ENCODE results near the gene FAM8A1. TPM values are rescaled to one million over a fixed set of nuclear protein-coding genes. Genes with fewer than 3 reads are reported as not detected.
A peak's percentile ranks its signal among the peaks of the same experiment; 100 is the strongest.

The FAM8A1 gene
- total RNA-seq, 1 donor from 2014 or later, result 4.6 TPM

DNA sequence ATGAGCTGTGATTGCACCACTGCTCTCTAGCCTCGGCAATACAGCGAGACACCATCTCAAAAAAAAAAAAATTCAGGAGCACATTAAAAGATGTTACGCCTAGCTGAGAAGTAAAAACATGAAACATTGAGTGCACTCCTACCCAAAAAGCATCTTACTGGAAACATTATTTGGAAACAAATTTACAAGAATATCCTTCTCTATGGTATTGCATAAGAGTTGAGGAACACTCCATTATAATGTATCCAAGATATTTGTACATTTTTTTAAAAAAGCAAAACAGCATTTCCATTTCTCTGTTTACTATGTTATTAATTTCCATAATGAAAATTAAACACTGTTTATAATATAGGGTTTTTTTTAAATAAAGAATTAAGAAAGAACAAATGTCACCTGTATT is 48.6 kb downstream of the FAM8A1 start:
- Mint-ChIP-seq H3K27me3 (ENCODE audit: insufficient read depth) (no peaks in the 10 kb centered on the region), H3K9me3 (no peaks in the 10 kb centered on the region), H3K27ac (no peak overlapping the region), H3K4me3 (no peak overlapping the region), H3K36me3 (ENCODE audit: low read depth) (peaks cover 44% of the 10 kb centered on the region), H3K4me1 (ENCODE audit: low read depth) (peaks cover 30% of the 10 kb centered on the region)
- no peak for DNase-seq (ENCODE audit: low spot score)
- intact Hi-C loops (cut with micrococcal nuclease), result loop anchor here (2.0 kb wide), 1 partner anchor 16 kb away; no protein-coding TSS in a partner anchor

DNA sequence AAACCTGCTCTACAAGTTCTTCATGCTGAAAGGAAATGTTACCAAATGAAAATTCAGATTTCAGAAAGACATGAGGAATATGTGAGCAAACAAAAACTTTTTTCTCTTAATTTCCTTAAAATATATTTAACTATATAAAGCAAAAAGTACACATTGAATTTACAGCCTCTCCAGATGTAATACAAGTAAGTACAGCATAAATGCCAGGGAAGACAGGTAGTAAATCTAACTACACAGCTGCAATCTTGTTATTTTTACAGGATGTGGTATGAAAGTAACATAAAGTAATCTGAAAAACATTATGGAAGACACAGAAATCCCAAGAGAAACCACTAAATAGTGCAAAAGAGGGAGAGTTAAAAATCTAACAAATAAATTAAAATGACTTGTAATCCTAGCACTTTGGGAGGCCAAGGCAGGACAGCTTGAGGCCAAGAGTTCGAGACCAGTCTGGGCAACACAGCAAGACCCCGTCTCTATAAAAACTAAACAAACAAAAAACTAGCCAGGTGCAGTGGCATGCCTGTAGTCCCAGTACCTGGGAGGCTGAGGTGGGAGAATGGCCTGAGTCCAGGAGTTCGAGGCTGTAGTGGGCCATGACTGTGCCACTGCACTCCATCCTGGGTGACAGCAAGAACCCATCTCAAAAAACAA is 50.7 kb downstream of the FAM8A1 start:
- Mint-ChIP-seq H3K27me3 (ENCODE audit: insufficient read depth) (no peaks in the 10 kb centered on the region), H3K36me3 (ENCODE audit: low read depth) (peaks cover 42% of the 10 kb centered on the region), H3K27ac (no peak overlapping the region), H3K4me3 (no peak overlapping the region), H3K4me1 (ENCODE audit: low read depth) (peaks cover 34% of the 10 kb centered on the region), H3K9me3 (no peaks in the 10 kb centered on the region)
- DNase-seq (ENCODE audit: low spot score), result no peak
- intact Hi-C loops (cut with micrococcal nuclease), result loop anchor here (5.0 kb wide), 1 partner anchor 48 kb away; the partner anchor contains the start of gene FAM8A1

DNA sequence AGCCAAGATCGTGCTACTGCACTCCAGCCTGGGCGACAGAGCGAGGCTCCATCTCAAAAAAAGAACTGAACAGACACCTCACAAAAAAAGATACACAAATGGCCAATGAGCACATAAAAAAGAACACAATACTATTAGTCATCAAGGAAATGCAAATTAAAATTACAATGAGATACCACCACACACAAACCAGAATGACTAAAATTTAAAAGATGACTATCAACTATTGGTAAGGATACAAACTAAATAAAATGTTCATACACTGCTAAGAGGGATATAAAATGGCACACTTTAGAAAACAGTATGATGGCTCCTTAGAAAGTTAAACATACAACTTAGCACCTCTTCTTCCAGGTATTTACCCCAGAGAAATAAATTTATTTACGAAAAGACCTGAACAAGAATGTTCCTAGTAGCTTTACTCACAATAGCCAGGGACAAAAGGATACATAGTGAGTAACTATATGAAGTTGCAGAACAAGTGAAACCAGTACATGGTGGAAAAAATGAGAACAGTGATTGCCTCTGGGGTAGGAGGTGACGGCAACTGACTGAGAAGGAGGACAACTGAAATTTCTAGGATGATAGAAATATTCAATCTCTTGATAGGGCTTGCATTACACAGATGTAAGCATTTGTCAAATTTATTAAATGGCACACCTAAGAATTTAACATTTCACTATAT is 53.2 kb downstream of the FAM8A1 start:
- intact Hi-C loops (cut with micrococcal nuclease), result loop anchor here (2.0 to 5.0 kb wide), 2 partner anchors 21 to 51 kb away; partner anchors contain the start of gene FAM8A1
- H3K4me3 Mint-ChIP-seq, result no peak overlapping the region
- H3K36me3 Mint-ChIP-seq (ENCODE audit: low read depth), result peaks cover 49% of the 10 kb centered on the region
- H3K27me3 Mint-ChIP-seq (ENCODE audit: insufficient read depth), result no peaks in the 10 kb centered on the region
- peak overlapping the region; percentile 83 for H3K27ac Mint-ChIP-seq
- H3K4me1 Mint-ChIP-seq (ENCODE audit: low read depth), result peaks cover 44% of the 10 kb centered on the region
- no peaks in the 10 kb centered on the region for H3K9me3 Mint-ChIP-seq
- DNase-seq (ENCODE audit: low spot score), result no peak

DNA sequence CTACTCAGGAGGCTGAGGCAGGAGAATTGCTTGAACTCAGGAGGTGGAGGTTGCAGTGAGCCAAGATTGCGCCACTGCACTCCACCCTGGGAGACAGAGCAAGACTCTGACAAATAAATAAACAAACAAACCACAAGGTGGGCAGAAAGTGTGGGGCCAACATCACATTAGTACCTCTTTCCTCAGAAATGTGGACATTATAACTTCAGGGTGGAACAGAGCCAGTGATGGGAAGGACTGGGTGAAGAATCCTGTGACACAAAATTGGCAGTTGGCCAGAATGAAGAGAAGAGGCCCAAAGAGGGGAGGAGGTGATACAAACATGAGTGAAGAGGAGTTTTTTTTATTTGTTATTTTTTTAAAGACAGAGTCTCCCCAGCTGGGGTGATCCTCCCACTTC is 56.0 kb downstream of the FAM8A1 start:
- no peaks in the 10 kb centered on the region for H3K9me3 Mint-ChIP-seq
- DNase-seq (ENCODE audit: low spot score), result no peak
- peaks cover 35% of the 10 kb centered on the region for H3K4me1 Mint-ChIP-seq (ENCODE audit: low read depth)
- peak overlapping the region; percentile 70 for H3K27ac Mint-ChIP-seq
- H3K27me3 Mint-ChIP-seq (ENCODE audit: insufficient read depth), result no peaks in the 10 kb centered on the region
- peaks cover 46% of the 10 kb centered on the region for H3K36me3 Mint-ChIP-seq (ENCODE audit: low read depth)
- intact Hi-C loops (cut with micrococcal nuclease), result no loop called here
- H3K4me3 Mint-ChIP-seq, result no peak overlapping the region

DNA sequence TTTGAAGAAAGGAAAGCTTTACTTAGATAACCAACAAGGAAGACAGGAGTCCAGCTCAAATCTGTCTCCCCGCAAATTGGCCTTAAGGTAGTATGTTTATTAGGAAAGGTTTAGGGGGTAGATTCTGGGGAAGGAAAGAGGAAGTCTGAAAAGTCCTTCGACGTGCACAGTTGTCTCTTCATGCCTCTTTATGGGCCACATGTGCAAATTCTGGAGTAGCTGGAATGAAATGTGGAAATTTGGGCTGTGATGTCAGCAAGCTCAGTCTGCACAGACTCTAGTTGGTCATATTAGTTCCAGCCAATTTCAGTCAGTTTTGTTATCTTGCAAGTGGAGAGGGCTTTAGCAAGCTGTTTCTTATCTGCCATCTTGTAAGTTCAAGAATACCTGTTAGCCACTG is 56.5 kb downstream of the FAM8A1 start:
- H3K9me3 Mint-ChIP-seq, result no peaks in the 10 kb centered on the region
- no peak for DNase-seq (ENCODE audit: low spot score)
- H3K27me3 Mint-ChIP-seq (ENCODE audit: insufficient read depth), result no peaks in the 10 kb centered on the region
- peaks cover 39% of the 10 kb centered on the region for H3K4me1 Mint-ChIP-seq (ENCODE audit: low read depth)
- intact Hi-C loops (cut with micrococcal nuclease), result no loop called here
- peaks cover 48% of the 10 kb centered on the region for H3K36me3 Mint-ChIP-seq (ENCODE audit: low read depth)
- H3K27ac Mint-ChIP-seq, result peak overlapping the region; percentile 70
- H3K4me3 Mint-ChIP-seq, result no peak overlapping the region

Other genes starting within 250 kb of the FAM8A1 start
- gene CAP2, start 206.7 kb upstream of the FAM8A1 start, total RNA-seq, result not detected in 2 replicates
- gene NUP153, start 106.6 kb downstream of the FAM8A1 start, total RNA-seq, result 106 and 109 TPM in 2 replicates

Data from activated T-helper 1 cell treated with anti-CD3 and anti-CD28 coated beads, Interleukin-12 subunit alpha, Interleukin-12 subunit beta, Interleukin-2, Interleukin-4 antibody, amounts not matched to agents 30 ng/mL and 10 ng/mL and 1 ng/mL, durations not matched to agents 14 hours and 24 hours and 36 hours (primary cell).